Measurements from ENCODE around the gene MCFD2. TPM values are rescaled to one million over a fixed set of nuclear protein-coding genes. Genes with fewer than 3 reads are reported as not detected.

Gene MCFD2
- total RNA-seq, 3 donors from 2014 or later (not counting 1 experiment from before 2014, with no cell fraction given), result 24.5 to 38.4 (median 34.8) TPM

- Mint-ChIP-seq H3K4me1 (peaks cover 0 to 8% of the 10 kb centered on the region in 2 donors), H3K4me3 (no peak overlapping the region), H3K27ac (no peak overlapping the region), H3K27me3 (ENCODE audit: low read depth in 2 of 2) (peaks cover 0 to 7% of the 10 kb centered on the region in 2 donors), H3K36me3 (no peaks in the 10 kb centered on the region), H3K9me3 (no peaks in the 10 kb centered on the region)
- intact Hi-C loops (cut with micrococcal nuclease), result no loop called here
- no peak for DNase-seq
- Histone ChIP-seq H3K27me3 (ENCODE audit: control insufficient read depth, insufficient read depth, low read length) (no peaks in the 10 kb centered on the region), H3K9me3 (ENCODE audit: control insufficient read depth, insufficient read depth, low read length) (no peaks in the 10 kb centered on the region), H3K36me3 (ENCODE audit: control insufficient read depth, insufficient read depth, low read length) (no peaks in the 10 kb centered on the region), H3K4me3 (ENCODE audit: low read length) (no peak overlapping the region), H3K27ac (ENCODE audit: low read length) (no peak overlapping the region), H3K4me1 (ENCODE audit: control insufficient read depth, insufficient read depth, low read length) (no peaks in the 10 kb centered on the region)
- no peak for ATAC-seq
- WGBS (ENCODE audit: insufficient coverage), result 90% methylated on average over 11 of the region's 11 CpGs
- TF ChIP-seq, protein P1, sequence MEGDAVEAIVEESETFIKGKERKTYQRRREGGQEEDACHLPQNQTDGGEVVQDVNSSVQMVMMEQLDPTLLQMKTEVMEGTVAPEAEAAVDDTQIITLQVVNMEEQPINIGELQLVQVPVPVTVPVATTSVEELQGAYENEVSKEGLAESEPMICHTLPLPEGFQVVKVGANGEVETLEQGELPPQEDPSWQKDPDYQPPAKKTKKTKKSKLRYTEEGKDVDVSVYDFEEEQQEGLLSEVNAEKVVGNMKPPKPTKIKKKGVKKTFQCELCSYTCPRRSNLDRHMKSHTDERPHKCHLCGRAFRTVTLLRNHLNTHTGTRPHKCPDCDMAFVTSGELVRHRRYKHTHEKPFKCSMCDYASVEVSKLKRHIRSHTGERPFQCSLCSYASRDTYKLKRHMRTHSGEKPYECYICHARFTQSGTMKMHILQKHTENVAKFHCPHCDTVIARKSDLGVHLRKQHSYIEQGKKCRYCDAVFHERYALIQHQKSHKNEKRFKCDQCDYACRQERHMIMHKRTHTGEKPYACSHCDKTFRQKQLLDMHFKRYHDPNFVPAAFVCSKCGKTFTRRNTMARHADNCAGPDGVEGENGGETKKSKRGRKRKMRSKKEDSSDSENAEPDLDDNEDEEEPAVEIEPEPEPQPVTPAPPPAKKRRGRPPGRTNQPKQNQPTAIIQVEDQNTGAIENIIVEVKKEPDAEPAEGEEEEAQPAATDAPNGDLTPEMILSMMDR (IDR thresholded peaks at IDR 0.05), result no peak
These were observed 27.1 kb downstream of the MCFD2 start for GRCh38 chr2:46888421-46888952.

- intact Hi-C loops (cut with micrococcal nuclease), result no loop called here
- ATAC-seq, result no peak
These were observed 28.3 kb downstream of the MCFD2 start for GRCh38 chr2:46887028-46887885.

GRCh38 chr2:46886268-46887027 lies 29.2 kb downstream of the MCFD2 start:
- 79% methylated on average over 5 of the region's 6 CpGs for WGBS (ENCODE audit: insufficient coverage)
- DNase-seq (no peak), ATAC-seq (no peak)
- Histone ChIP-seq H3K27ac (ENCODE audit: low read length) (no peak overlapping the region), H3K4me3 (ENCODE audit: low read length) (no peak overlapping the region), H3K36me3 (ENCODE audit: control insufficient read depth, insufficient read depth, low read length) (no peaks in the 10 kb centered on the region), H3K4me1 (ENCODE audit: control insufficient read depth, insufficient read depth, low read length) (no peaks in the 10 kb centered on the region), H3K9me3 (ENCODE audit: control insufficient read depth, insufficient read depth, low read length) (no peaks in the 10 kb centered on the region), H3K27me3 (ENCODE audit: control insufficient read depth, insufficient read depth, low read length) (no peaks in the 10 kb centered on the region)
- Mint-ChIP-seq H3K4me3 (no peak overlapping the region), H3K27me3 (ENCODE audit: low read depth in 2 of 2) (peaks cover 0 to 7% of the 10 kb centered on the region in 2 donors), H3K27ac (no peak overlapping the region), H3K9me3 (no peaks in the 10 kb centered on the region), H3K4me1 (peaks cover 0 to 8% of the 10 kb centered on the region in 2 donors), H3K36me3 (no peaks in the 10 kb centered on the region)
- intact Hi-C loops (cut with micrococcal nuclease), result no loop called here
- TF ChIP-seq, protein P1 (IDR thresholded peaks at IDR 0.05), result no peak

More at GRCh38 chr2:46887028-46887885, 28.3 kb downstream of the MCFD2 start:
- Mint-ChIP-seq H3K4me1 (peaks cover 0 to 8% of the 10 kb centered on the region in 2 donors), H3K4me3 (no peak overlapping the region), H3K36me3 (no peaks in the 10 kb centered on the region), H3K27me3 (ENCODE audit: low read depth in 2 of 2) (peaks cover 0 to 7% of the 10 kb centered on the region in 2 donors), H3K9me3 (no peaks in the 10 kb centered on the region), H3K27ac (no peak overlapping the region)
- Histone ChIP-seq H3K27ac (ENCODE audit: low read length) (no peak overlapping the region), H3K27me3 (ENCODE audit: control insufficient read depth, insufficient read depth, low read length) (no peaks in the 10 kb centered on the region), H3K36me3 (ENCODE audit: control insufficient read depth, insufficient read depth, low read length) (no peaks in the 10 kb centered on the region), H3K4me1 (ENCODE audit: control insufficient read depth, insufficient read depth, low read length) (no peaks in the 10 kb centered on the region), H3K4me3 (ENCODE audit: low read length) (no peak overlapping the region), H3K9me3 (ENCODE audit: control insufficient read depth, insufficient read depth, low read length) (no peaks in the 10 kb centered on the region)
- TF ChIP-seq, protein P1 (IDR thresholded peaks at IDR 0.05), result no peak
- DNase-seq, result no peak
- 97% methylated on average over 2 of the region's 2 CpGs for WGBS (ENCODE audit: insufficient coverage)
